ENCODE results near the gene CHRM1.

Gene CHRM1

GRCh38 chr11:62881579-62882430 lies 39.4 kb downstream of the CHRM1 start:
- TF ChIP-seq CTCF (IDR thresholded peaks at IDR 0.05): peak; percentile 49
- TF ChIP-seq ZFX (IDR thresholded peaks at IDR 0.05; ENCODE audit: borderline replicate concordance): no peak
- H3K27ac ChIP-seq: peak overlapping the region; percentile 99

- no peak for TF ChIP-seq ZFX (IDR thresholded peaks at IDR 0.05; ENCODE audit: borderline replicate concordance)
- peak; percentile 86 for TF ChIP-seq CTCF (IDR thresholded peaks at IDR 0.05)
- H3K27ac ChIP-seq: peak within 1 kb of the TSS; percentile 99
These were observed 40.2 kb downstream of the CHRM1 start, which contains the start of gene SLC3A2 for GRCh38 chr11:62880803-62881578. SLC3A2 (plus strand) TSS chr11:62880896; CDS start chr11:62881024, 128 bp downstream.

- H3K27ac ChIP-seq: peak overlapping the region; percentile 99
- TF ChIP-seq CTCF (IDR thresholded peaks at IDR 0.05) (no peak), ZFX (IDR thresholded peaks at IDR 0.05; ENCODE audit: borderline replicate concordance) (no peak)
These were observed 40.8 kb downstream of the CHRM1 start for GRCh38 chr11:62880231-62880802.

GRCh38 chr11:62879235-62879978 lies 41.8 kb downstream of the CHRM1 start:
- H3K27ac ChIP-seq: peak overlapping the region; percentile 99
- TF ChIP-seq ZFX (IDR thresholded peaks at IDR 0.05; ENCODE audit: borderline replicate concordance) (no peak), CTCF (IDR thresholded peaks at IDR 0.05) (no peak)

- TF ChIP-seq ZFX (IDR thresholded peaks at IDR 0.05; ENCODE audit: borderline replicate concordance) (no peak), CTCF (IDR thresholded peaks at IDR 0.05) (no peak)
- H3K27ac ChIP-seq: no peak overlapping the region
These were observed 44.5 kb downstream of the CHRM1 start for GRCh38 chr11:62876712-62877111.

GRCh38 chr11:62875698-62876478 lies 45.3 kb downstream of the CHRM1 start:
- TF ChIP-seq CTCF (IDR thresholded peaks at IDR 0.05) (no peak), ZFX (IDR thresholded peaks at IDR 0.05; ENCODE audit: borderline replicate concordance) (no peak)
- no peak overlapping the region for H3K27ac ChIP-seq

Data from 22Rv1 (cell line).